Measurements from ENCODE around the gene ADD1.
A peak's percentile ranks its signal among the peaks of the same experiment; 100 is the strongest.

The ADD1 gene

GRCh38 chr4:2805712-2806389 is 37.8 kb upstream of the ADD1 start:
- no peak for DNase-seq (ENCODE audit: low read depth)

GRCh38 chr4:2806390-2807355 is 37.0 kb upstream of the ADD1 start:
- no peak for DNase-seq (ENCODE audit: low read depth)

- no peak for DNase-seq (ENCODE audit: low read depth)
These were observed 36.1 kb upstream of the ADD1 start for GRCh38 chr4:2807571-2807970.

- DNase-seq (ENCODE audit: low read depth) = no peak
These were observed 35.6 kb upstream of the ADD1 start for GRCh38 chr4:2808001-2808400.

- DNase-seq (ENCODE audit: low read depth) = no peak
These were observed 33.9 kb upstream of the ADD1 start for GRCh38 chr4:2809610-2810180.

- no peak for DNase-seq (ENCODE audit: low read depth)
These were observed 33.3 kb upstream of the ADD1 start for GRCh38 chr4:2810388-2810787.

GRCh38 chr4:2811830-2812611 is 31.6 kb upstream of the ADD1 start:
- peak; percentile 51 for DNase-seq (ENCODE audit: low read depth)

- DNase-seq (ENCODE audit: low read depth) = no peak
These were observed 30.9 kb upstream of the ADD1 start for GRCh38 chr4:2812612-2813354.

- DNase-seq (ENCODE audit: low read depth) = no peak
These were observed 29.9 kb upstream of the ADD1 start for GRCh38 chr4:2813446-2814405.

- no peak for DNase-seq (ENCODE audit: low read depth)
These were observed 28.9 kb upstream of the ADD1 start for GRCh38 chr4:2814627-2815270.

- DNase-seq (ENCODE audit: low read depth) = no peak
These were observed 27.2 kb upstream of the ADD1 start for GRCh38 chr4:2816401-2816954.

GRCh38 chr4:2817137-2817536 is 26.5 kb upstream of the ADD1 start:
- no peak for DNase-seq (ENCODE audit: low read depth)

- DNase-seq (ENCODE audit: low read depth) = no peak
These were observed 25.8 kb upstream of the ADD1 start for GRCh38 chr4:2817701-2818350.

GRCh38 chr4:2818351-2818939 is 25.2 kb upstream of the ADD1 start:
- DNase-seq (ENCODE audit: low read depth) = no peak

- no peak for DNase-seq (ENCODE audit: low read depth)
These were observed 24.1 kb upstream of the ADD1 start for GRCh38 chr4:2819244-2820215.

GRCh38 chr4:2820216-2820982 is 23.2 kb upstream of the ADD1 start:
- DNase-seq (ENCODE audit: low read depth) = no peak
